Parathyroid adenoma (tissue), 2 donors: Measurements from ENCODE around the gene PUS3.
A peak's percentile ranks its signal among the peaks of the same experiment; 100 is the strongest.

Experiments
- H2AFZ ChIP-seq: fragments of 300-600 bp; sonication (generic); one replicate; pipeline ENCODE4 v1.7.0; 2017; ENCODE audit warnings: antibody characterized with exemption, mild to moderate bottlenecking
- H3K27ac ChIP-seq: fragments of 300-600 bp; sonication (generic); one replicate; pipeline ENCODE4 v1.7.0; 2017
- H3K27me3 ChIP-seq: fragments of 300-600 bp; sonication (generic); one replicate; pipeline ENCODE4 v1.7.0; 2017; ENCODE audit warnings: low read length; ENCODE audit not compliant: control insufficient read depth, insufficient read depth
- H3K36me3 ChIP-seq: fragments of 300-600 bp; sonication (generic); one replicate; pipeline ENCODE4 v1.7.0; 2017; ENCODE audit warnings: low read length; ENCODE audit not compliant: control insufficient read depth, insufficient read depth
- H3K4me1 ChIP-seq: fragments of 300-600 bp; sonication (generic); one replicate; pipeline ENCODE4 v1.7.0; 2017; ENCODE audit warnings: control low read depth
- H3K4me2 ChIP-seq: fragments of 300-600 bp; sonication (generic); one replicate; pipeline ENCODE4 v1.7.0; 2017; ENCODE audit warnings: low read length
- H3K4me3 ChIP-seq: fragments of 300-600 bp; sonication (generic); one replicate; pipeline ENCODE4 v1.7.0; 2017; ENCODE audit warnings: low read depth, low read length
- H3K79me2 ChIP-seq: fragments of 300-600 bp; sonication (generic); one replicate; pipeline ENCODE4 v1.7.0; 2017; ENCODE audit warnings: control low read depth
- H3K9ac ChIP-seq: fragments of 300-600 bp; sonication (generic); one replicate; pipeline ENCODE4 v1.7.0; 2017; ENCODE audit warnings: mild to moderate bottlenecking
- H3K9me3 ChIP-seq: fragments of 300-600 bp; sonication (generic); one replicate; pipeline ENCODE4 v1.7.0; 2017; ENCODE audit warnings: low read length; ENCODE audit not compliant: control insufficient read depth
- TF ChIP-seq, protein P1 (sequence below): fragments of 300-600 bp; sonication (generic); IDR thresholded peaks from one replicate; pipeline ENCODE4 v1.7.0; 2017; ENCODE audit warnings: antibody characterized with exemption, mild to moderate bottlenecking
- donor health status: primary hyperparathyroidism.

The PUS3 gene

DNA sequence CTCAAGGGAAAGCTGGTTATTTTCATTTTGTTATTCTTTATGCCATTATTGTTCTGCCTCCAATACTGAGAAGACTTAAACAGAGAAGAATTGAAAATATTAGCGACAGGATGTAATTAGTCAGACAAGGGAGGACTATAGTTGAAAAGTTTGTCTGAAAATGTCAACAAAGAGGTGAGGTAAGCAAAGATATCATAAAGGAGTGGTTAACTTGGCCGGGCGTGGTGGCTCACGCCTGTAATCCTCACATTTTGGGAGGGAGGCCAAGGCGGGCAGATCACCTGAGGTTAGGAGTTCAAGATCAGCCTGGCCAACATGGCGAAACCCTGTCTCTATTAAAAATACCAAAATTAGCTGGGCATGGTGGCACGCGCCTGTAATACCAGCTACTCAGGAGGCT, 19.6 kb downstream of the PUS3 start:
- Histone ChIP-seq H3K79me2 (no peaks in the 10 kb centered on the region), H3K36me3 (no peaks in the 10 kb centered on the region), H3K27me3 (no peaks in the 10 kb centered on the region), H3K9ac (no peak overlapping the region), H2AFZ (no peak overlapping the region), H3K4me1 (no peaks in the 10 kb centered on the region), H3K4me3 (no peak overlapping the region), H3K4me2 (no peak overlapping the region), H3K27ac (no peak overlapping the region), H3K9me3 (no peaks in the 10 kb centered on the region)
- TF ChIP-seq, protein P1, sequence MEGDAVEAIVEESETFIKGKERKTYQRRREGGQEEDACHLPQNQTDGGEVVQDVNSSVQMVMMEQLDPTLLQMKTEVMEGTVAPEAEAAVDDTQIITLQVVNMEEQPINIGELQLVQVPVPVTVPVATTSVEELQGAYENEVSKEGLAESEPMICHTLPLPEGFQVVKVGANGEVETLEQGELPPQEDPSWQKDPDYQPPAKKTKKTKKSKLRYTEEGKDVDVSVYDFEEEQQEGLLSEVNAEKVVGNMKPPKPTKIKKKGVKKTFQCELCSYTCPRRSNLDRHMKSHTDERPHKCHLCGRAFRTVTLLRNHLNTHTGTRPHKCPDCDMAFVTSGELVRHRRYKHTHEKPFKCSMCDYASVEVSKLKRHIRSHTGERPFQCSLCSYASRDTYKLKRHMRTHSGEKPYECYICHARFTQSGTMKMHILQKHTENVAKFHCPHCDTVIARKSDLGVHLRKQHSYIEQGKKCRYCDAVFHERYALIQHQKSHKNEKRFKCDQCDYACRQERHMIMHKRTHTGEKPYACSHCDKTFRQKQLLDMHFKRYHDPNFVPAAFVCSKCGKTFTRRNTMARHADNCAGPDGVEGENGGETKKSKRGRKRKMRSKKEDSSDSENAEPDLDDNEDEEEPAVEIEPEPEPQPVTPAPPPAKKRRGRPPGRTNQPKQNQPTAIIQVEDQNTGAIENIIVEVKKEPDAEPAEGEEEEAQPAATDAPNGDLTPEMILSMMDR: no peak

DNA sequence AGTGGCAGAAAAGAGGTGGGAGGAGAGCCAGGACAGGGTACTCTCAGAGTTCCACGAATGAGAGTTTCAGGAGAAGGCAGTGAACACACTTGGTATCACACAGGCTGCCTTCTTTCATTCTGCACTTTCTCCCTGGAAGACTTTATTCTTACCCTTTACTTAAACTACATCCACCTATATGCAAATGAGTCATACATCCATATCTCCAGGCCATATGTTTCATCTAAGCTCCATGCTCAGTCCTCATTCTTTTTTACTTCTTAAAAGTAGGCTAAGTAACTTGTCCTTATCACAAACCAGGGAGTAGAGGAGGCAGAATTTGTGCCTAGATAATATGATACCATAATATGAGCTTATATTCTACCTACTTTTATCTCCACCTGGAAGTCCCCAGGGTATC, 21.7 kb downstream of the PUS3 start:
- H3K4me1 ChIP-seq: no peaks in the 10 kb centered on the region
- H2AFZ ChIP-seq: no peak overlapping the region
- H3K9me3 ChIP-seq: no peaks in the 10 kb centered on the region
- TF ChIP-seq, protein P1: no peak
- H3K27me3 ChIP-seq: no peaks in the 10 kb centered on the region
- no peaks in the 10 kb centered on the region for H3K36me3 ChIP-seq
- H3K79me2 ChIP-seq: no peaks in the 10 kb centered on the region
- H3K4me3 ChIP-seq: no peak overlapping the region
- no peak overlapping the region for H3K27ac ChIP-seq
- H3K4me2 ChIP-seq: no peak overlapping the region
- no peak overlapping the region for H3K9ac ChIP-seq

DNA sequence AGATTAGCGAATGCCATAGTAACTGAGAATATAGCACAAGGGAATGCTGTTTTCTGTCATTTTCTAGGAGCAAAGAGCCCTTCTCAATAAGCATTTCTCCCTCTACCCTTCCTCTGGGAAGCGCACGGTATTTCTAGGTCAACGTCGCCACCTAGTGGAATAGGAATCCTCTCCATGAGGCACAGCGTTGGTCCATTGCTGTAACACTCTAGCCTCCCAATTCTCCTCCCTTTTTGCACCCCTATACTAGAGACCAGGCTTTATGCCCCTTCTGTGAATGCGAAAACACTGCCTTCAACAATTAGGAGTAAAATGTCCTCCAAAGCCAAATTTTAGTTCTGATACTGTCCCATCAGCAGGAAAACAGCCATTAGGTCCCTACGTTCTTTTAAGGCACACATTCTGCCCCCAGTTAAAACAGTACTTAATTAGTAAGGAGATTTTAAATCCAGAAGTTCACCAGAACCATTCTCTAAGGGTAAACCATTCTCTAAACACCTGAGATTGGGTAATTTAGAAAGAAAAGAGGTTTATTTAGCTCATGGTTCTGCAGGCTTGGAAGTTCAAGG, 28.4 kb downstream of the PUS3 start:
- TF ChIP-seq, protein P1: peak; percentile 49
- Histone ChIP-seq H3K79me2 (no peaks in the 10 kb centered on the region), H3K4me1 (no peaks in the 10 kb centered on the region), H3K9ac (no peak overlapping the region), H3K9me3 (no peaks in the 10 kb centered on the region), H2AFZ (no peak overlapping the region), H3K4me2 (no peak overlapping the region), H3K4me3 (no peak overlapping the region), H3K27me3 (no peaks in the 10 kb centered on the region), H3K27ac (no peak overlapping the region), H3K36me3 (no peaks in the 10 kb centered on the region)

DNA sequence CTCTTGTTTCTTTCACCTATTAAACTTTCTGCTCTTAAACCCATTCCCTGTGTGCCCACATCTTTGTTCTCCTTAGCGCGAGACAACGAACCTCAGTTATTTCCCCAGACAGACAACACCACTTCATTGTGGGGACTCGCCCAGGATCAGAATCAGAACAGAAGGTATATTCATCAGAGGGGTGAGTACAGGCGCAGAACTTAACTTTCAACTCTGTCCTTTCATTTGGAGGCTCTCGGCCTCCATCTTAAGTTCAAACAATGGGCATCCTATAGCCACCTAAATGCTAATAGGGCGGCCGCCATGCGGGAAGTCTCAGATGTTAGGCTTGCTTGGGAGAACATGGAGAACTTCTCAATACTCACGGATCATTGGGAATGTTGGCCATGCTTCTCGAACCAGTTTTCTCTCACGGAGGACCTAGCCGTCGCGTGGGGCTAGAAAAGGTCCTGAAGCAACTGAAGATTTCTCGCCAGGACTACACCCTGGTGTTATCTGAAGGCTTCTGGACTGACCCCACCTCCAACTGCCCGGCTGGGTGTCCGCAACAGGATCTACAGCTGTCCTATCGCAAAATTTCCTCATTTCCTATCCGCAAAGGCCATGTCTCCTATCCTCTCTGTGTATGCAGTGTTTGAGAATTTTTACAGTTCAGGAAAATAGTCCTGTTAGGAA, 29.0 kb downstream of the PUS3 start:
- no peaks in the 10 kb centered on the region for H3K79me2 ChIP-seq
- H3K4me3 ChIP-seq: no peak overlapping the region
- H2AFZ ChIP-seq: no peak overlapping the region
- no peaks in the 10 kb centered on the region for H3K27me3 ChIP-seq
- H3K4me2 ChIP-seq: no peak overlapping the region
- H3K36me3 ChIP-seq: no peaks in the 10 kb centered on the region
- no peak overlapping the region for H3K27ac ChIP-seq
- TF ChIP-seq, protein P1: no peak
- no peak overlapping the region for H3K9ac ChIP-seq
- H3K9me3 ChIP-seq: no peaks in the 10 kb centered on the region
- H3K4me1 ChIP-seq: no peaks in the 10 kb centered on the region

DNA sequence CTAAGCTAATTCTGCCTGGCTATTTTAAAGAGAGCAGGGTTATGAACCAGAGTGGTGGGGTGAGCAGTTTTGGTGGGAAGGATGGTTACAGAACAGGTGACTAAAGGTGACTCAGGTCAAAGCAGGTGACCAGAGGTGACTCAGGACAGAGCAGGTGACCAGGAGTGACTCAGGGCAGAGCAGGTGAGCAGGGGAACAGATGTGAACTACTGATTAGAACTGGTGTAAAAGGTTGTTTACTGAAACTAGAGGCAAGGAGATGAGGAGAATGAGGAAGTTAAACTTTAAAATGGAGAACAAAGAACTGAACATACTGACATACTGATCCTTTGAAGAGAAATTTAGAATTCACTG, 30.9 kb downstream of the PUS3 start:
- Histone ChIP-seq H3K9ac (no peak overlapping the region), H3K4me2 (no peak overlapping the region), H3K4me3 (no peak overlapping the region), H3K4me1 (no peaks in the 10 kb centered on the region), H3K27ac (no peak overlapping the region), H3K9me3 (no peaks in the 10 kb centered on the region), H3K79me2 (no peaks in the 10 kb centered on the region), H3K27me3 (no peaks in the 10 kb centered on the region), H3K36me3 (no peaks in the 10 kb centered on the region), H2AFZ (no peak overlapping the region)
- TF ChIP-seq, protein P1: no peak
